ENCODE results near the gene NUP210L.
"Not testable (repeated sequence)": the region's sequence is repeated elsewhere in the genome, so short reads cannot be mapped to it uniquely, and the experiment has no call there.

Gene NUP210L

GRCh38 chr1:154075746-154076145 lies 79.1 kb downstream of the NUP210L start:
- H3K27me3 ChIP-seq (ENCODE audit: insufficient read depth, poor library complexity, severe bottlenecking) = no peaks in the 10 kb centered on the region
- TF ChIP-seq SPI1 (IDR thresholded peaks at IDR 0.05; ENCODE audit: borderline replicate concordance, low read depth) (no peak), GABPA (IDR thresholded peaks at IDR 0.05; ENCODE audit: low read depth) (no peak), POLR2AphosphoS5 (IDR thresholded peaks at IDR 0.05; ENCODE audit: low read depth) (no peak)
- TF ChIP-seq, protein P1, sequence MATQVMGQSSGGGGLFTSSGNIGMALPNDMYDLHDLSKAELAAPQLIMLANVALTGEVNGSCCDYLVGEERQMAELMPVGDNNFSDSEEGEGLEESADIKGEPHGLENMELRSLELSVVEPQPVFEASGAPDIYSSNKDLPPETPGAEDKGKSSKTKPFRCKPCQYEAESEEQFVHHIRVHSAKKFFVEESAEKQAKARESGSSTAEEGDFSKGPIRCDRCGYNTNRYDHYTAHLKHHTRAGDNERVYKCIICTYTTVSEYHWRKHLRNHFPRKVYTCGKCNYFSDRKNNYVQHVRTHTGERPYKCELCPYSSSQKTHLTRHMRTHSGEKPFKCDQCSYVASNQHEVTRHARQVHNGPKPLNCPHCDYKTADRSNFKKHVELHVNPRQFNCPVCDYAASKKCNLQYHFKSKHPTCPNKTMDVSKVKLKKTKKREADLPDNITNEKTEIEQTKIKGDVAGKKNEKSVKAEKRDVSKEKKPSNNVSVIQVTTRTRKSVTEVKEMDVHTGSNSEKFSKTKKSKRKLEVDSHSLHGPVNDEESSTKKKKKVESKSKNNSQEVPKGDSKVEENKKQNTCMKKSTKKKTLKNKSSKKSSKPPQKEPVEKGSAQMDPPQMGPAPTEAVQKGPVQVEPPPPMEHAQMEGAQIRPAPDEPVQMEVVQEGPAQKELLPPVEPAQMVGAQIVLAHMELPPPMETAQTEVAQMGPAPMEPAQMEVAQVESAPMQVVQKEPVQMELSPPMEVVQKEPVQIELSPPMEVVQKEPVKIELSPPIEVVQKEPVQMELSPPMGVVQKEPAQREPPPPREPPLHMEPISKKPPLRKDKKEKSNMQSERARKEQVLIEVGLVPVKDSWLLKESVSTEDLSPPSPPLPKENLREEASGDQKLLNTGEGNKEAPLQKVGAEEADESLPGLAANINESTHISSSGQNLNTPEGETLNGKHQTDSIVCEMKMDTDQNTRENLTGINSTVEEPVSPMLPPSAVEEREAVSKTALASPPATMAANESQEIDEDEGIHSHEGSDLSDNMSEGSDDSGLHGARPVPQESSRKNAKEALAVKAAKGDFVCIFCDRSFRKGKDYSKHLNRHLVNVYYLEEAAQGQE (IDR thresholded peaks at IDR 0.05; ENCODE audit: insufficient replicate concordance, low read depth) = no peak
- TF ChIP-seq, protein P2, sequence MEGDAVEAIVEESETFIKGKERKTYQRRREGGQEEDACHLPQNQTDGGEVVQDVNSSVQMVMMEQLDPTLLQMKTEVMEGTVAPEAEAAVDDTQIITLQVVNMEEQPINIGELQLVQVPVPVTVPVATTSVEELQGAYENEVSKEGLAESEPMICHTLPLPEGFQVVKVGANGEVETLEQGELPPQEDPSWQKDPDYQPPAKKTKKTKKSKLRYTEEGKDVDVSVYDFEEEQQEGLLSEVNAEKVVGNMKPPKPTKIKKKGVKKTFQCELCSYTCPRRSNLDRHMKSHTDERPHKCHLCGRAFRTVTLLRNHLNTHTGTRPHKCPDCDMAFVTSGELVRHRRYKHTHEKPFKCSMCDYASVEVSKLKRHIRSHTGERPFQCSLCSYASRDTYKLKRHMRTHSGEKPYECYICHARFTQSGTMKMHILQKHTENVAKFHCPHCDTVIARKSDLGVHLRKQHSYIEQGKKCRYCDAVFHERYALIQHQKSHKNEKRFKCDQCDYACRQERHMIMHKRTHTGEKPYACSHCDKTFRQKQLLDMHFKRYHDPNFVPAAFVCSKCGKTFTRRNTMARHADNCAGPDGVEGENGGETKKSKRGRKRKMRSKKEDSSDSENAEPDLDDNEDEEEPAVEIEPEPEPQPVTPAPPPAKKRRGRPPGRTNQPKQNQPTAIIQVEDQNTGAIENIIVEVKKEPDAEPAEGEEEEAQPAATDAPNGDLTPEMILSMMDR (IDR thresholded peaks at IDR 0.05; ENCODE audit: insufficient read depth, low read length) = no peak
- no peak overlapping the region for H3K4me3 ChIP-seq (replicated peaks; ENCODE audit: insufficient read depth, low read length)

GRCh38 chr1:154062309-154062708 lies 92.6 kb downstream of the NUP210L start:
- Histone ChIP-seq H3K27me3 (ENCODE audit: insufficient read depth, poor library complexity, severe bottlenecking) (no peaks in the 10 kb centered on the region), H3K27ac (replicated peaks) (no peak overlapping the region), H3K4me3 (replicated peaks; ENCODE audit: insufficient read depth, low read length) (no peak overlapping the region)
- DNase-seq (ENCODE audit: low read depth in 1 of 2, low spot score in 1 of 2) = no peak
- TF ChIP-seq POLR2AphosphoS5 (IDR thresholded peaks at IDR 0.05; ENCODE audit: low read depth) = no peak
- TF ChIP-seq, protein P2 (IDR thresholded peaks at IDR 0.05; ENCODE audit: insufficient read depth, low read length) = no peak
- no peak for TF ChIP-seq GABPA (IDR thresholded peaks at IDR 0.05; ENCODE audit: low read depth)
- no peak for TF ChIP-seq SPI1 (IDR thresholded peaks at IDR 0.05; ENCODE audit: borderline replicate concordance, low read depth)
- TF ChIP-seq, protein P1 (IDR thresholded peaks at IDR 0.05; ENCODE audit: insufficient replicate concordance, low read depth) = no peak

More at GRCh38 chr1:154075746-154076145, 79.1 kb downstream of the NUP210L start:
- H3K27ac ChIP-seq (replicated peaks) = no peak overlapping the region
- DNase-seq (ENCODE audit: low read depth in 1 of 2, low spot score in 1 of 2) = no peak

GRCh38 chr1:154047436-154047835 lies 107.4 kb downstream of the NUP210L start:
- H3K4me3 ChIP-seq (replicated peaks; ENCODE audit: insufficient read depth, low read length); H3K27ac ChIP-seq (replicated peaks); DNase-seq (ENCODE audit: low read depth in 1 of 2, low spot score in 1 of 2); H3K27me3 ChIP-seq (ENCODE audit: insufficient read depth, poor library complexity, severe bottlenecking): not testable (repeated sequence)

DNA sequence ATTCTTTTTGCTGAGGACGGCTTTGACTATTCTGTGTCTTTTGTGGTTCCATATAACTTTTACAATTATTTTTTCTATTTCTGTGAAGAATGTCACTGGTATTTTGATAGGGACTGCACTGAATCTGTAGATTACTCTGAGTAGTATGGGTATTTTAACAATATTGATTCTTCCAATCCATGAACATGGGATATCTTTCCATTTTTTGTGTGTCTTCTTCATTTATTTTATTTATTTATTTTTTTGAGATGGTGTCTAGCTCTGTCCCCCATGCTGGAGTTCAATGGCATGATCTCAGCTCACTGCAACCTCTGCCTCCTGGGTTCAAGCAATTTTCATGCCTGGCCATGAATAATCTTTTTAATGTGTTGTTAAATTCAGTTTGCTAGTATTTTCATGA lies 121.2 kb downstream of the NUP210L start:
- not testable (repeated sequence) for H3K27ac ChIP-seq (replicated peaks); H3K4me3 ChIP-seq (replicated peaks; ENCODE audit: insufficient read depth, low read length); DNase-seq (ENCODE audit: low read depth in 1 of 2, low spot score in 1 of 2); H3K27me3 ChIP-seq (ENCODE audit: insufficient read depth, poor library complexity, severe bottlenecking)

GRCh38 chr1:154019940-154020339 lies 134.9 kb downstream of the NUP210L start:
- Histone ChIP-seq H3K27me3 (ENCODE audit: insufficient read depth, poor library complexity, severe bottlenecking) (no peaks in the 10 kb centered on the region), H3K27ac (replicated peaks) (no peak overlapping the region), H3K4me3 (replicated peaks; ENCODE audit: insufficient read depth, low read length) (no peak overlapping the region)
- TF ChIP-seq POLR2AphosphoS5 (IDR thresholded peaks at IDR 0.05; ENCODE audit: low read depth) (no peak), GABPA (IDR thresholded peaks at IDR 0.05; ENCODE audit: low read depth) (no peak), SPI1 (IDR thresholded peaks at IDR 0.05; ENCODE audit: borderline replicate concordance, low read depth) (no peak)
- TF ChIP-seq, protein P2 (IDR thresholded peaks at IDR 0.05; ENCODE audit: insufficient read depth, low read length) = no peak
- TF ChIP-seq, protein P1 (IDR thresholded peaks at IDR 0.05; ENCODE audit: insufficient replicate concordance, low read depth) = no peak
- DNase-seq (ENCODE audit: low read depth in 1 of 2, low spot score in 1 of 2) = no peak
